KMS-11 (cell line): ENCODE data around the gene GPX6.

Source experiments
- H2AFZ ChIP-seq: fragments of 200-600 bp; sonication (generic); 2 replicates; pipeline ENCODE4 v1.6.1; 2016; ENCODE audit warnings: antibody characterized with exemption, mixed run types, low read depth
- H3K27ac ChIP-seq: fragments of 200-600 bp; sonication (generic); 2 replicates; pipeline ENCODE4 v1.6.1; 2016; ENCODE audit warnings: mild to moderate bottlenecking, mixed run types
- H3K27me3 ChIP-seq: fragments of 200-600 bp; sonication (generic); 2 replicates; pipeline ENCODE4 v1.6.1; 2017; ENCODE audit warnings: mild to moderate bottlenecking, low read depth, mixed run types, moderate library complexity; ENCODE audit not compliant: insufficient read depth
- H3K36me3 ChIP-seq: fragments of 200-600 bp; sonication (generic); 2 replicates; pipeline ENCODE4 v1.6.1; 2017; ENCODE audit warnings: mild to moderate bottlenecking, mixed run types; ENCODE audit not compliant: insufficient read depth
- H3K4me1 ChIP-seq: fragments of 200-600 bp; sonication (generic); 2 replicates; pipeline ENCODE4 v1.6.1; 2016; ENCODE audit warnings: mild to moderate bottlenecking, low read depth, mixed run types; ENCODE audit not compliant: poor library complexity, severe bottlenecking
- H3K4me2 ChIP-seq: fragments of 200-600 bp; sonication (generic); 2 replicates; pipeline ENCODE4 v1.7.0; 2016; ENCODE audit warnings: mild to moderate bottlenecking, mixed run types
- H3K4me3 ChIP-seq: fragments of 200-600 bp; sonication (generic); IDR thresholded peaks from 2 replicates; pipeline ENCODE4 v1.6.1; 2017; ENCODE audit warnings: low read depth, low read length, mixed read lengths; ENCODE audit not compliant: insufficient read depth
- H3K79me2 ChIP-seq: fragments of 200-600 bp; sonication (generic); 2 replicates; pipeline ENCODE4 v1.6.1; 2016; ENCODE audit warnings: low read depth, mixed run types; ENCODE audit not compliant: insufficient read depth
- H3K9ac ChIP-seq: fragments of 200-600 bp; sonication (generic); 2 replicates; pipeline ENCODE4 v1.6.1; 2016; ENCODE audit warnings: mild to moderate bottlenecking, mixed run types
- H4K20me1 ChIP-seq: fragments of 200-600 bp; sonication (generic); 2 replicates; pipeline ENCODE4 v1.6.1; 2016; ENCODE audit warnings: mild to moderate bottlenecking, mixed run types; ENCODE audit not compliant: insufficient read depth
- CTCF ChIP-seq: fragments of 200-600 bp; sonication (generic); conservative IDR thresholded peaks from 2 replicates; pipeline ENCODE4 v1.6.1; 2017; ENCODE audit warnings: low read depth, mild to moderate bottlenecking, antibody characterized with exemption, low read length, moderate library complexity, mixed read lengths

Gene GPX6

GRCh38 chr6:28531479-28532128 lies 16.0 kb upstream of the GPX6 start:
- H2AFZ ChIP-seq: no peak overlapping the region
- H3K27ac ChIP-seq: no peak overlapping the region
- H3K27me3 ChIP-seq: no peaks in the 10 kb centered on the region
- H3K4me2 ChIP-seq: no peak overlapping the region
- no peaks in the 10 kb centered on the region for H3K36me3 ChIP-seq
- H3K4me1 ChIP-seq: no peaks in the 10 kb centered on the region
- no peak overlapping the region for H3K4me3 ChIP-seq
- no peak overlapping the region for H3K9ac ChIP-seq
- no peaks in the 10 kb centered on the region for H4K20me1 ChIP-seq
- no peak for TF ChIP-seq CTCF
- H3K79me2 ChIP-seq: no peaks in the 10 kb centered on the region

GRCh38 chr6:28530777-28531176 lies 15.2 kb upstream of the GPX6 start:
- no peak overlapping the region for H2AFZ ChIP-seq
- H3K79me2 ChIP-seq: no peaks in the 10 kb centered on the region
- H3K4me2 ChIP-seq: no peak overlapping the region
- H3K36me3 ChIP-seq: no peaks in the 10 kb centered on the region
- H3K9ac ChIP-seq: no peak overlapping the region
- H3K4me3 ChIP-seq: no peak overlapping the region
- no peaks in the 10 kb centered on the region for H3K27me3 ChIP-seq
- no peaks in the 10 kb centered on the region for H3K4me1 ChIP-seq
- no peaks in the 10 kb centered on the region for H4K20me1 ChIP-seq
- no peak for TF ChIP-seq CTCF
- no peak overlapping the region for H3K27ac ChIP-seq

- TF ChIP-seq CTCF: no peak
- H3K4me2 ChIP-seq: no peak within 1 kb of the TSS
- H3K9ac ChIP-seq: no peak within 1 kb of the TSS
- no peak within 1 kb of the TSS for H2AFZ ChIP-seq
- H3K4me1 ChIP-seq: no peaks in the 10 kb centered on the region
- H3K79me2 ChIP-seq: no peaks in the 10 kb centered on the region
- no peak within 1 kb of the TSS for H3K4me3 ChIP-seq
- H3K36me3 ChIP-seq: no peaks in the 10 kb centered on the region
- H4K20me1 ChIP-seq: no peaks in the 10 kb centered on the region
- no peak within 1 kb of the TSS for H3K27ac ChIP-seq
- no peaks in the 10 kb centered on the region for H3K27me3 ChIP-seq
These were observed 10.0 kb upstream of the GPX6 start, which contains the start of gene GPX5 for GRCh38 chr6:28525496-28526039. Gene GPX5 (plus strand): TSS chr6:28525881. CDS start chr6:28526014, 133 bp downstream.

- Histone ChIP-seq H4K20me1 (no peaks in the 10 kb centered on the region), H3K79me2 (no peaks in the 10 kb centered on the region), H3K36me3 (no peaks in the 10 kb centered on the region), H3K27me3 (no peaks in the 10 kb centered on the region), H3K4me2 (no peak overlapping the region), H3K4me1 (no peaks in the 10 kb centered on the region), H2AFZ (no peak overlapping the region), H3K4me3 (no peak overlapping the region), H3K9ac (no peak overlapping the region), H3K27ac (no peak overlapping the region)
- TF ChIP-seq CTCF: no peak
These were observed 7.6 kb upstream of the GPX6 start for GRCh38 chr6:28523241-28523622.
